Measurements from ENCODE around the gene RASSF8. TPM values are rescaled to one million over a fixed set of nuclear protein-coding genes. Genes with fewer than 3 reads are reported as not detected.

The RASSF8 gene
- total RNA-seq, 1 donor from 2014 or later = 77.0 TPM

DNA sequence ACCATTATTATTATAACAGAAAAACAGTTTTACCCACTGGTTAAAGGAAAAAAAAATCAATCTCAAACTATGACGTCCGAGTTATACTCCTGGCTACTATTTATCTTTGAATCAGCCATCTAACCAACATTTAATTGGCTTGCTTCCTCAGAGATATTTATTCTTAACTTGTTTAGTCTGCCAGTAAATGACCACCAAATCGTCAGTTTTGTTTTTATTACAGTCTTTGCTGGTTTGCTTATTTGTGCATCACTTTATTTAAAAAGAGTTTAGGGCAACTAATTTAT, 71.2 kb downstream of the RASSF8 start:
- Histone ChIP-seq H3K79me2 (ENCODE audit: low read depth) (peaks cover 83% of the 10 kb centered on the region), H3K4me2 (no peak overlapping the region), H3K27ac (no peak overlapping the region), H3K4me3 (no peak overlapping the region), H2AFZ (replicated peaks) (no peak overlapping the region), H3K9ac (no peak overlapping the region), H4K20me1 (ENCODE audit: low read depth) (peaks cover 36% of the 10 kb centered on the region), H3K4me1 (peaks cover 7% of the 10 kb centered on the region), H3K36me3 (no peaks in the 10 kb centered on the region), H3K27me3 (no peaks in the 10 kb centered on the region), H3K9me3 (ENCODE audit: low read depth) (no peaks in the 10 kb centered on the region), H3F3A (ENCODE audit: low read depth) (peaks cover 9% of the 10 kb centered on the region)
- peaks cover 8% of the 10 kb centered on the region for H3K9me3 Mint-ChIP-seq
- peaks cover 21% of the 10 kb centered on the region for H3K4me1 Mint-ChIP-seq
- no peak overlapping the region for H3K27ac Mint-ChIP-seq
- no peak overlapping the region for H3K4me3 Mint-ChIP-seq
- H3K27me3 Mint-ChIP-seq (ENCODE audit: insufficient read depth, low read depth) = no peaks in the 10 kb centered on the region
- H3K36me3 Mint-ChIP-seq = peaks cover 5% of the 10 kb centered on the region
- TF ChIP-seq EZH2 (IDR thresholded peaks at IDR 0.05) = no peak
- no peak for TF ChIP-seq CTCF (IDR thresholded peaks at IDR 0.05)
- TF ChIP-seq EZH2phosphoT487 (IDR thresholded peaks at IDR 0.05) = no peak
- DNase-seq (ENCODE audit: low spot score) = no peak

GRCh38 chr12:26030371-26030770, 71.9 kb downstream of the RASSF8 start:
- Histone ChIP-seq H3K36me3 (no peaks in the 10 kb centered on the region), H3K27me3 (no peaks in the 10 kb centered on the region), H3K79me2 (ENCODE audit: low read depth) (peaks cover 88% of the 10 kb centered on the region), H3K27ac (no peak overlapping the region), H3K9me3 (ENCODE audit: low read depth) (no peaks in the 10 kb centered on the region), H3K9ac (no peak overlapping the region), H4K20me1 (ENCODE audit: low read depth) (peaks cover 39% of the 10 kb centered on the region), H3K4me3 (no peak overlapping the region), H2AFZ (replicated peaks) (no peak overlapping the region), H3F3A (ENCODE audit: low read depth) (peaks cover 14% of the 10 kb centered on the region), H3K4me1 (peaks cover 7% of the 10 kb centered on the region), H3K4me2 (no peak overlapping the region)
- H3K4me3 Mint-ChIP-seq = no peak overlapping the region
- no peak for DNase-seq (ENCODE audit: low spot score)
- H3K27me3 Mint-ChIP-seq (ENCODE audit: insufficient read depth, low read depth) = no peaks in the 10 kb centered on the region
- H3K9me3 Mint-ChIP-seq = peaks cover 6% of the 10 kb centered on the region
- no peak overlapping the region for H3K27ac Mint-ChIP-seq
- H3K4me1 Mint-ChIP-seq = peaks cover 21% of the 10 kb centered on the region
- peaks cover 2% of the 10 kb centered on the region for H3K36me3 Mint-ChIP-seq
- no peak for TF ChIP-seq EZH2phosphoT487 (IDR thresholded peaks at IDR 0.05)
- TF ChIP-seq EZH2 (IDR thresholded peaks at IDR 0.05) = no peak
- no peak for TF ChIP-seq CTCF (IDR thresholded peaks at IDR 0.05)

DNA sequence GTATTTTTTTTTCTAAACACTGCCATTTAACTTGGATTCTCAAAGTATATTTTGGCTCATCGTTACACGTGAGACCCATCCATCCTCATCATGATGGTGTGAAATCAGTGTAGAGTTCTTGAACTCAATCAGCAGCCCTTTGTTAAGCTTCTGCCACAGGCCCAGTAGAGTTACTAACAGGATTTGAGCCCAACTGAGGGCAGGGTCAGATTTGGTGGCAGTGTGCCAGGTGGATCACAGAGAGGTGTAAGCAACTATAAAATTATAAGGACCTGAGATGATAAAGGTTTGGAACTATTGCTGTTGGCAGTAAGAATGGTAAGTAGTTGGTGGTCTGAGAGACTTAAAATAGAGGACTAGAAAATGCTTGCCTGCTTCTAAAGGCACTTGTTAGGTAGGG, 72.8 kb downstream of the RASSF8 start:
- Histone ChIP-seq H3F3A (ENCODE audit: low read depth) (peaks cover 14% of the 10 kb centered on the region), H2AFZ (replicated peaks) (no peak overlapping the region), H4K20me1 (ENCODE audit: low read depth) (peaks cover 39% of the 10 kb centered on the region), H3K4me1 (peaks cover 7% of the 10 kb centered on the region), H3K79me2 (ENCODE audit: low read depth) (peaks cover 87% of the 10 kb centered on the region), H3K27me3 (no peaks in the 10 kb centered on the region), H3K4me2 (no peak overlapping the region), H3K4me3 (no peak overlapping the region), H3K9ac (no peak overlapping the region), H3K9me3 (ENCODE audit: low read depth) (no peaks in the 10 kb centered on the region), H3K27ac (no peak overlapping the region), H3K36me3 (no peaks in the 10 kb centered on the region)
- Mint-ChIP-seq H3K27me3 (ENCODE audit: insufficient read depth, low read depth) (no peaks in the 10 kb centered on the region), H3K27ac (no peak overlapping the region), H3K9me3 (peaks cover 3% of the 10 kb centered on the region), H3K36me3 (peaks cover 2% of the 10 kb centered on the region), H3K4me3 (no peak overlapping the region), H3K4me1 (peaks cover 21% of the 10 kb centered on the region)
- TF ChIP-seq CTCF (IDR thresholded peaks at IDR 0.05) (no peak), EZH2 (IDR thresholded peaks at IDR 0.05) (no peak), EZH2phosphoT487 (IDR thresholded peaks at IDR 0.05) (no peak)
- DNase-seq (ENCODE audit: low spot score) = no peak

- Mint-ChIP-seq H3K36me3 (no peaks in the 10 kb centered on the region), H3K4me3 (no peak overlapping the region), H3K27ac (no peak overlapping the region), H3K4me1 (peaks cover 21% of the 10 kb centered on the region), H3K9me3 (no peaks in the 10 kb centered on the region), H3K27me3 (ENCODE audit: insufficient read depth, low read depth) (no peaks in the 10 kb centered on the region)
- no peaks in the 10 kb centered on the region for H3K27me3 ChIP-seq
- no peaks in the 10 kb centered on the region for H3K9me3 ChIP-seq (ENCODE audit: low read depth)
- no peak overlapping the region for H3K4me3 ChIP-seq
- H3K36me3 ChIP-seq = no peaks in the 10 kb centered on the region
- no peak overlapping the region for H3K9ac ChIP-seq
- no peak overlapping the region for H2AFZ ChIP-seq (replicated peaks)
- H3K79me2 ChIP-seq (ENCODE audit: low read depth) = peaks cover 87% of the 10 kb centered on the region
- peaks cover 7% of the 10 kb centered on the region for H3K4me1 ChIP-seq
- DNase-seq (ENCODE audit: low spot score) = no peak
- TF ChIP-seq CTCF (IDR thresholded peaks at IDR 0.05) (no peak), EZH2phosphoT487 (IDR thresholded peaks at IDR 0.05) (no peak), EZH2 (IDR thresholded peaks at IDR 0.05) (no peak)
- H3K4me2 ChIP-seq = no peak overlapping the region
- peaks cover 14% of the 10 kb centered on the region for H3F3A ChIP-seq (ENCODE audit: low read depth)
- no peak overlapping the region for H3K27ac ChIP-seq
- peaks cover 41% of the 10 kb centered on the region for H4K20me1 ChIP-seq (ENCODE audit: low read depth)
Measured at GRCh38 chr12:26031827-26032226, 73.3 kb downstream of the RASSF8 start.
